OCI-LY7 (cell line): ENCODE results near the gene MAP3K7CL.

Source experiments
- EZH2phosphoT487 ChIP-seq: fragments of 200-600 bp; sonication (generic); IDR thresholded peaks from 2 replicates; pipeline ENCODE4 v1.6.1; 2018; ENCODE audit warnings: low read depth, borderline replicate concordance, mild to moderate bottlenecking, mixed run types, antibody characterized with exemption, low read length, moderate library complexity, mixed read lengths
- TF ChIP-seq, protein P1 (sequence below): fragments of 200-600 bp; sonication (generic); conservative IDR thresholded peaks from 2 replicates; pipeline ENCODE4 v1.5.1; 2014; ENCODE audit warnings: mild to moderate bottlenecking, antibody characterized with exemption, low read length, moderate library complexity, mixed read lengths

DNA sequence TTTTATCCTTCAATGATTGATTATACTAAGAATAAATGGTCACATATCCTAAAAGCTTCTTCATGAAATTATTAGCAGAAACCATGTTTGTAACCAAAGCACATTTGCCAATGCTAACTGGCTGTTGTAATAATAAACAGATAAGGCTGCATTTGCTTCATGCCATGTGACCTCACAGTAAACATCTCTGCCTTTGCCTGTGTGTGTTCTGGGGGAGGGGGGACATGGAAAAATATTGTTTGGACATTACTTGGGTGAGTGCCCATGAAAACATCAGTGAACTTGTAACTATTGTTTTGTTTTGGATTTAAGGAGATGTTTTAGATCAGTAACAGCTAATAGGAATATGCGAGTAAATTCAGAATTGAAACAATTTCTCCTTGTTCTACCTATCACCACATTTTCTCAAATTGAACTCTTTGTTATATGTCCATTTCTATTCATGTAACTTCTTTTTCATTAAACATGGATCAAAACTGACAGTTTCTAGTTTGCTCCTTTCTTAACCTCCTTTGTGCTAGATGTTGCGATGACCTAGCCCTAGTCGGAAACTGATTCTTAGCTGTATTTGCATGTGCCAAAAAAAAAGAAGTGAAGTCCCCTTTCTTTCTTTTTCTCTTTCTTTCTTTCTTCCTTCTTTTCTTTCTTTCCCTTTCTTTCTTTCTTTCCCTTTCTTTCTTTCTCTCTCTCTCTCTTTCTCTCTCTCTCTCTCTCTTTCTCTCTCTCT lies 45.1 kb downstream of the MAP3K7CL start:
- TF ChIP-seq, protein P1, sequence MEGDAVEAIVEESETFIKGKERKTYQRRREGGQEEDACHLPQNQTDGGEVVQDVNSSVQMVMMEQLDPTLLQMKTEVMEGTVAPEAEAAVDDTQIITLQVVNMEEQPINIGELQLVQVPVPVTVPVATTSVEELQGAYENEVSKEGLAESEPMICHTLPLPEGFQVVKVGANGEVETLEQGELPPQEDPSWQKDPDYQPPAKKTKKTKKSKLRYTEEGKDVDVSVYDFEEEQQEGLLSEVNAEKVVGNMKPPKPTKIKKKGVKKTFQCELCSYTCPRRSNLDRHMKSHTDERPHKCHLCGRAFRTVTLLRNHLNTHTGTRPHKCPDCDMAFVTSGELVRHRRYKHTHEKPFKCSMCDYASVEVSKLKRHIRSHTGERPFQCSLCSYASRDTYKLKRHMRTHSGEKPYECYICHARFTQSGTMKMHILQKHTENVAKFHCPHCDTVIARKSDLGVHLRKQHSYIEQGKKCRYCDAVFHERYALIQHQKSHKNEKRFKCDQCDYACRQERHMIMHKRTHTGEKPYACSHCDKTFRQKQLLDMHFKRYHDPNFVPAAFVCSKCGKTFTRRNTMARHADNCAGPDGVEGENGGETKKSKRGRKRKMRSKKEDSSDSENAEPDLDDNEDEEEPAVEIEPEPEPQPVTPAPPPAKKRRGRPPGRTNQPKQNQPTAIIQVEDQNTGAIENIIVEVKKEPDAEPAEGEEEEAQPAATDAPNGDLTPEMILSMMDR, result no peak
- no peak for TF ChIP-seq EZH2phosphoT487
